OCI-LY1 (cell line): ENCODE measurements around the gene CHID1.

Experiments used
- EZH2 ChIP-seq: fragments of 200-600 bp; sonication (generic), shearing (Covaris generic); IDR thresholded peaks from 2 replicates; pipeline ENCODE4 v1.8.0; 2017; ENCODE audit warnings: borderline replicate concordance, mixed run types, mild to moderate bottlenecking, antibody characterized with exemption, low read length, moderate library complexity, mixed read lengths
- TF ChIP-seq, protein P1 (sequence below): fragments of 200-600 bp; sonication (generic), shearing (Covaris generic); IDR thresholded peaks from 2 replicates; pipeline ENCODE4 v1.5.1; 2017; ENCODE audit warnings: mild to moderate bottlenecking, antibody characterized with exemption, low read length, moderate library complexity, mixed read lengths

DNA sequence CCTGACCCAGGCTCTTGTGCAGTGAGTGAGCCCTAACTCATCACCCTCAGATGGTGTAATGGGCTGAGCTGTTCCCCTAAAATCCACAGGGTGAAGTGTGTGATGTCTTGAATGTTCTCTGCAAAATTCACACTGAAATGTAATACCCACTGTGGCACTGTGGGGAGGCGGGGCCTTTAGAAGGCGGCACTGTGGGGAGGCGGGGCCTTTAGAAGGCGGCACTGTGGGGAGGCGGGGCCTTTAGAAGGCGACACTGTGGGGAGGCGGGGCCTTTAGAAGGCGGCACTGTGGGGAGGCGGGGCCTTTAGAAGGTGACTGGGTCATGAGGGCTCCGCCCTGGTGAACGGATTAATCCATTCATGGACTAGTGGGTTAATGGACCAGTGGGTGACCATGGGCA lies 33.0 kb downstream of the CHID1 start:
- TF ChIP-seq, protein P1, sequence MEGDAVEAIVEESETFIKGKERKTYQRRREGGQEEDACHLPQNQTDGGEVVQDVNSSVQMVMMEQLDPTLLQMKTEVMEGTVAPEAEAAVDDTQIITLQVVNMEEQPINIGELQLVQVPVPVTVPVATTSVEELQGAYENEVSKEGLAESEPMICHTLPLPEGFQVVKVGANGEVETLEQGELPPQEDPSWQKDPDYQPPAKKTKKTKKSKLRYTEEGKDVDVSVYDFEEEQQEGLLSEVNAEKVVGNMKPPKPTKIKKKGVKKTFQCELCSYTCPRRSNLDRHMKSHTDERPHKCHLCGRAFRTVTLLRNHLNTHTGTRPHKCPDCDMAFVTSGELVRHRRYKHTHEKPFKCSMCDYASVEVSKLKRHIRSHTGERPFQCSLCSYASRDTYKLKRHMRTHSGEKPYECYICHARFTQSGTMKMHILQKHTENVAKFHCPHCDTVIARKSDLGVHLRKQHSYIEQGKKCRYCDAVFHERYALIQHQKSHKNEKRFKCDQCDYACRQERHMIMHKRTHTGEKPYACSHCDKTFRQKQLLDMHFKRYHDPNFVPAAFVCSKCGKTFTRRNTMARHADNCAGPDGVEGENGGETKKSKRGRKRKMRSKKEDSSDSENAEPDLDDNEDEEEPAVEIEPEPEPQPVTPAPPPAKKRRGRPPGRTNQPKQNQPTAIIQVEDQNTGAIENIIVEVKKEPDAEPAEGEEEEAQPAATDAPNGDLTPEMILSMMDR: no peak
- no peak for TF ChIP-seq EZH2
